ENCODE measurements around the gene PRDM15.

DNA sequence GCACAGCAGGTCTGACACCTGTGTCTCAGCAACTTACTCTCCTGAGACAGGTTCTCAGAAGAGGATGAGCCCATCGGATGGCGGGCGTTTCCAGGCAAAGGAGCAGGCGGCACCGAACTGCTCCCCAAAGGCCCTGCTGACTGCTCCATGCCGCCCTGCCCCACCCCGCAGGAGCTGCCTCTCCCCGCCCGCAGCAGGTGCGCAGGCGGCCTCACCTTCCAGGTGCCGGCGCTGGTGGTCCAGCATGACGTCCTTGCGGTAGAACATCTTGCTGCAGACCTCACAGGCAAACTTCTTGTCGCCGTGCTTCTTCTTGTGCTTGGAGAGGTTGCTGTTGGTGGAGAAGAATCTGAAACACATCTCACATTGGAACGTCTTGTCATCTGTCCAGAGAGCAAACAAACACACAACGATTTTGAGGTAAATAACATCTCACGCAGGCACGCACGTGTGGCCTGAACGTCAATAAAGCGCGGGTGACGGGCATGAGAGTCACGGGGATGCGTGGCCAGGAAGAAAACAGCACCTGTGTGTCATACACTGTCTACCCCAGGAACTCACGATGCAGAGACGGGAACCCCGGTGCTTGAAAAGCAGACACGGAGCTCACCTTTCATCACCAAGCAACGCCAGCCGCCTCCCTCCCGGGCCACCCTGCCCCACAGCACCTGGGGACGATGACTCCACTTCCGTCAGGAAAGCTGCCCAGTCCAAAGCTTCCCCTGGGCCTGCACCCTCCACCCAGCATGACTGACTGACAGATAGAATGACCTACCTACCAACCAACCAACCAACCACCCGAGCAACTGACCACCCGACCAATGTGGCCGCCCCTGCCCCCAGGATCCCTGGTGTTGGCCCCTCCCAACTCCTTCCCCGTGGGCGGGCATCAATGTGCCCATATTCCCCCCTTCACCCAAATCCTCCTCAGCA, 50.9 kb downstream of the PRDM15 start:
- TF ChIP-seq JUND (IDR thresholded peaks at IDR 0.05), result no peak
- no peak for TF ChIP-seq REST (IDR thresholded peaks at IDR 0.05)
- TF ChIP-seq CTCF (IDR thresholded peaks at IDR 0.05; ENCODE audit: low read depth, low read length, missing input control), result no peak
- TF ChIP-seq HNF4A (conservative IDR thresholded peaks at IDR 0.05), result no peak
- no peak for TF ChIP-seq EGR1 (IDR thresholded peaks at IDR 0.05; ENCODE audit: low read depth in 2 of 2)
- TF ChIP-seq GABPA (IDR thresholded peaks at IDR 0.05 in 1 of 2, conservative IDR thresholded peaks at IDR 0.05 in 1 of 2), result no peak
- TF ChIP-seq YY1 (IDR thresholded peaks at IDR 0.05), result no peak
- TF ChIP-seq SP1 (IDR thresholded peaks at IDR 0.05), result no peak
- no peak for TF ChIP-seq HNF4G (IDR thresholded peaks at IDR 0.05)

Data from liver (tissue), 3 donors.